ENCODE measurements around the gene GAB2. TPM values are rescaled to one million over a fixed set of nuclear protein-coding genes. Genes with fewer than 3 reads are reported as not detected.

Gene GAB2
- total and polyA plus RNA-seq, 2 of the 13 experiments (the other 11 are each of a cell fraction or from before 2014, with no cell fraction given), result 4.1 to 8.6 TPM

GRCh38 chr11:78424334-78425270 lies 7.0 kb upstream of the GAB2 start:
- ChIA-PET POLR2A (no interaction called here), CTCF (ENCODE audit: low intra/inter-chr PET ratio, low total read pairs) (no interaction called here)
- TF ChIP-seq MAFK (conservative IDR thresholded peaks at IDR 0.05 in 1 of 2, IDR thresholded peaks at IDR 0.05 in 1 of 2; ENCODE audit: low read length in 2 of 2) (peak; percentile 76 to 91), ZNF280B (CRISPR knock-in tag; IDR thresholded peaks at IDR 0.05; ENCODE audit: borderline replicate concordance) (no peak), SETDB1 (CRISPR knock-in tag; IDR thresholded peaks at IDR 0.05; ENCODE audit: borderline replicate concordance) (no peak), CCAR2 (optimal IDR thresholded peaks at IDR 0.05; ENCODE audit: low read depth, low read length) (no peak), KIAA2018 (CRISPR knock-in tag; IDR thresholded peaks at IDR 0.05; ENCODE audit: borderline replicate concordance) (no peak), NFE2L2 (IDR thresholded peaks at IDR 0.05; ENCODE audit: low read length) (peak; percentile 89), MAFF (IDR thresholded peaks at IDR 0.05; ENCODE audit: low read depth, low read length) (peak; percentile 86), ZNF549 (CRISPR knock-in tag; IDR thresholded peaks at IDR 0.05) (no peak)
- TF ChIP-seq, protein P1, sequence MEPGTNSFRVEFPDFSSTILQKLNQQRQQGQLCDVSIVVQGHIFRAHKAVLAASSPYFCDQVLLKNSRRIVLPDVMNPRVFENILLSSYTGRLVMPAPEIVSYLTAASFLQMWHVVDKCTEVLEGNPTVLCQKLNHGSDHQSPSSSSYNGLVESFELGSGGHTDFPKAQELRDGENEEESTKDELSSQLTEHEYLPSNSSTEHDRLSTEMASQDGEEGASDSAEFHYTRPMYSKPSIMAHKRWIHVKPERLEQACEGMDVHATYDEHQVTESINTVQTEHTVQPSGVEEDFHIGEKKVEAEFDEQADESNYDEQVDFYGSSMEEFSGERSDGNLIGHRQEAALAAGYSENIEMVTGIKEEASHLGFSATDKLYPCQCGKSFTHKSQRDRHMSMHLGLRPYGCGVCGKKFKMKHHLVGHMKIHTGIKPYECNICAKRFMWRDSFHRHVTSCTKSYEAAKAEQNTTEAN (CRISPR knock-in tag; conservative IDR thresholded peaks at IDR 0.05), result no peak
- H2AFZ ChIP-seq (ENCODE audit: low read length), result no peak overlapping the region
- no peaks in the 10 kb centered on the region for H3K27me3 ChIP-seq (ENCODE audit: control insufficient read depth in 1 of 2, insufficient read depth in 2 of 2, low read length in 2 of 2)
- H3K36me3 ChIP-seq (replicated peaks in 1 of 2; ENCODE audit: control insufficient read depth in 1 of 2, insufficient read depth in 2 of 2, low read length in 2 of 2), result peaks cover 0 to 1% of the 10 kb centered on the region in 2 experiments; a peak in 1 of 5 replicates
- intact Hi-C loops (cut with micrococcal nuclease; ENCODE audit: unreplicated experiment) (no loop called here), in situ Hi-C loops (cut with HindIII; ENCODE audit: extremely low pct_ligation_motif_present, low pct_unique_long_range_greater_than_20kb) (no loop called here)
- DNase-seq (ENCODE audit: low spot score), result no peak
- peak; percentile 8 for FAIRE-seq
- WGBS (ENCODE audit: low lambda C conversion rate), result 96% methylated on average over 7 of the region's 7 CpGs
- H3K4me2 ChIP-seq (ENCODE audit: low read depth, low read length), result no peak overlapping the region
- H3K4me1 ChIP-seq (ENCODE audit: insufficient read depth, low read length), result 0 out of 2 replicates have a peak, but pooled peaks cover 6% of the 10 kb centered on the region
- H3K27ac ChIP-seq (ENCODE audit: extremely low read length, insufficient read depth, low read length), result no peak overlapping the region
- no peak overlapping the region for H3K4me3 ChIP-seq (replicated peaks in 1 of 3; ENCODE audit: insufficient read depth in 1 of 3, low read depth in 2 of 3, low read length in 3 of 3)
- no peaks in the 10 kb centered on the region for H3K9me3 ChIP-seq (ENCODE audit: low read length)
- no peak overlapping the region for H3K9ac ChIP-seq (ENCODE audit: insufficient read depth, low read depth, low read length)
- H3K79me2 ChIP-seq (ENCODE audit: insufficient read depth, low read length), result no peaks in the 10 kb centered on the region
- H4K20me1 ChIP-seq (ENCODE audit: insufficient read depth, low read length), result no peaks in the 10 kb centered on the region
- no TSS peak for BruUV-seq (replicated peaks)
- ATAC-seq, result no peak
